ENCODE measurements around the gene CCDC149. TPM values are rescaled to one million over a fixed set of nuclear protein-coding genes. Genes with fewer than 3 reads are reported as not detected.

CCDC149 gene
- total and polyA plus RNA-seq, 2 of the 8 experiments (the other 6 are each of a cell fraction or from before 2014, with no cell fraction given) = 2.2 to 5.6 TPM

GRCh38 chr4:24802648-24803047 lies 110.2 kb downstream of the CCDC149 start:
- no peak overlapping the region for H3K18ac ChIP-seq (ENCODE audit: extremely low read depth, low read length)
- DNase-seq (ENCODE audit: low read depth in 1 of 2, low spot score in 2 of 2) (peak in 1 of 2 experiments; percentile 16), FAIRE-seq (no peak)
- no peak overlapping the region for H3K56ac ChIP-seq (replicated peaks; ENCODE audit: insufficient read length, low read depth, low read length)
- H3K23ac ChIP-seq (ENCODE audit: insufficient read length) = no peak overlapping the region
- no peak overlapping the region for H4K8ac ChIP-seq (ENCODE audit: extremely low read depth, insufficient read depth, low read length)
- H3K4me1 ChIP-seq (replicated peaks in 1 of 4; ENCODE audit: control insufficient read depth in 3 of 4, insufficient read depth in 4 of 4, low read length in 3 of 4) = peaks cover 0 to 19% (median 11%) of the 10 kb centered on the region in 4 experiments
- H2AFZ ChIP-seq (ENCODE audit: low read length) = no peak overlapping the region
- no peaks in the 10 kb centered on the region for H3K79me1 ChIP-seq (ENCODE audit: low read depth, low read length)
- H3K4me3 ChIP-seq (ENCODE audit: extremely low read depth in 1 of 4, insufficient read depth in 2 of 4, low read depth in 3 of 4, low read length in 4 of 4) = no peak overlapping the region
- H2BK5ac ChIP-seq (ENCODE audit: low read depth, low read length) = no peak overlapping the region
- peaks cover 9% of the 10 kb centered on the region; the same call in 1 of the 2 replicates for H3K23me2 ChIP-seq (ENCODE audit: low read depth, low read length)
- no peak overlapping the region for H3K4ac ChIP-seq (replicated peaks; ENCODE audit: insufficient read length, low read depth, low read length)
- CTCF ChIA-PET (ENCODE audit: partially characterized antibody) = interaction anchor here (1.2 kb wide), 2 partner anchors 67 to 243 kb away, joined by 3 to 4 read pairs; no protein-coding TSS in a partner anchor
- H4K20me1 ChIP-seq (replicated peaks in 1 of 2; ENCODE audit: control insufficient read depth in 1 of 2, insufficient read depth in 2 of 2, low read length in 2 of 2) = peaks cover 0 to 2% of the 10 kb centered on the region in 2 experiments
- no peak overlapping the region for H4K5ac ChIP-seq (ENCODE audit: insufficient read length, low read depth, low read length)
- peaks cover 0 to 6% (median 0%) of the 10 kb centered on the region in 4 experiments; a peak in 2 of 8 replicates for H3K36me3 ChIP-seq (ENCODE audit: control insufficient read depth in 2 of 4, insufficient read depth in 4 of 4, low read length in 3 of 4)
- H3K79me2 ChIP-seq (ENCODE audit: control insufficient read depth in 1 of 2, insufficient read depth in 2 of 2, low read length in 2 of 2) = no peaks in the 10 kb centered on the region
- H2BK20ac ChIP-seq (ENCODE audit: low read length) = no peak overlapping the region
- H3K4me2 ChIP-seq (ENCODE audit: insufficient read depth in 1 of 2, low read depth in 2 of 2, low read length in 2 of 2) = no peak overlapping the region
- POLR2A ChIA-PET (ENCODE audit: partially characterized antibody) = no interaction called here
- peaks cover 0 to 6% of the 10 kb centered on the region in 2 experiments; a peak in 1 of 4 replicates for H3K9me3 ChIP-seq (ENCODE audit: insufficient read depth in 2 of 2, low read depth in 1 of 2, low read length in 1 of 2)
- no peak overlapping the region for H3K9ac ChIP-seq (replicated peaks in 1 of 4; ENCODE audit: extremely low read depth in 1 of 4, low read depth in 3 of 4, low read length in 3 of 4)
- H2BK12ac ChIP-seq (ENCODE audit: low read depth, low read length) = no peak overlapping the region
- no peak overlapping the region for H3K27ac ChIP-seq (ENCODE audit: low read depth, low read length)
- no peak overlapping the region for H2BK120ac ChIP-seq (replicated peaks; ENCODE audit: low read depth, low read length)
- H2BK15ac ChIP-seq (ENCODE audit: low read length) = no peak overlapping the region
- WGBS, 2 experiments (ENCODE audit: extremely low coverage in 1 of 2, insufficient coverage in 1 of 2, insufficient read length in 1 of 2, insufficient replicate concordance in 2 of 2, low coverage in 1 of 2, low lambda C conversion rate in 2 of 2, missing lambda C conversion rate in 1 of 2) = 84% methylated on average over 6 of the region's 6 CpGs; no CpG with 5 or more reads in 1 of the 2 experiments
- H3K14ac ChIP-seq (ENCODE audit: insufficient read length) = no peak overlapping the region
- H2AK5ac ChIP-seq (ENCODE audit: low read depth, low read length) = no peak overlapping the region
- peaks cover 13 to 36% (median 28%) of the 10 kb centered on the region in 4 experiments for H3K27me3 ChIP-seq (replicated peaks in 1 of 4; ENCODE audit: control insufficient read depth in 3 of 4, extremely low read depth in 1 of 4, insufficient read depth in 3 of 4, low read length in 3 of 4)
- no peak overlapping the region for H4K91ac ChIP-seq (replicated peaks; ENCODE audit: insufficient read length, low read length)
- TF ChIP-seq POLR2AphosphoS5 (IDR thresholded peaks at IDR 0.05; ENCODE audit: low read depth, low read length) = no peak
- no peak for TF ChIP-seq HDAC2 (IDR thresholded peaks at IDR 0.05; ENCODE audit: borderline replicate concordance in 1 of 2, low read depth in 2 of 2, low read length in 2 of 2)
- TF ChIP-seq TAF1 (IDR thresholded peaks at IDR 0.05; ENCODE audit: low read depth, low read length) = no peak
- TF ChIP-seq E2F6 (IDR thresholded peaks at IDR 0.05) = no peak
- no peak for TF ChIP-seq YY1 (IDR thresholded peaks at IDR 0.05; ENCODE audit: low read depth, low read length)
- TF ChIP-seq TBP (IDR thresholded peaks at IDR 0.05; ENCODE audit: low read depth, low read length) = no peak
- TF ChIP-seq ATF2 (IDR thresholded peaks at IDR 0.05; ENCODE audit: low read length) = no peak
- no peak for TF ChIP-seq USF2 (IDR thresholded peaks at IDR 0.05; ENCODE audit: low read length)
- TF ChIP-seq PHF8 (conservative IDR thresholded peaks at IDR 0.05; ENCODE audit: low read depth, low read length) = no peak
- TF ChIP-seq ASH2L (IDR thresholded peaks at IDR 0.05; ENCODE audit: low read length) = no peak
